Activated CD8-positive, alpha-beta memory T cell treated with anti-CD3 and anti-CD28 coated beads, Interleukin-2, amount 50 U/mL, for 48 hours (primary cell): ENCODE results near the gene TAAR8.
"Not testable (repeated sequence)": the region's sequence is repeated elsewhere in the genome, so short reads cannot be mapped to it uniquely, and the experiment has no call there.

Source experiments
- DNase-seq: peaks from one replicate; pipeline ENCODE4 v3.0.0-alpha.2; 2020

The TAAR8 gene, protein sequence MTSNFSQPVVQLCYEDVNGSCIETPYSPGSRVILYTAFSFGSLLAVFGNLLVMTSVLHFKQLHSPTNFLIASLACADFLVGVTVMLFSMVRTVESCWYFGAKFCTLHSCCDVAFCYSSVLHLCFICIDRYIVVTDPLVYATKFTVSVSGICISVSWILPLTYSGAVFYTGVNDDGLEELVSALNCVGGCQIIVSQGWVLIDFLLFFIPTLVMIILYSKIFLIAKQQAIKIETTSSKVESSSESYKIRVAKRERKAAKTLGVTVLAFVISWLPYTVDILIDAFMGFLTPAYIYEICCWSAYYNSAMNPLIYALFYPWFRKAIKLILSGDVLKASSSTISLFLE

DNA sequence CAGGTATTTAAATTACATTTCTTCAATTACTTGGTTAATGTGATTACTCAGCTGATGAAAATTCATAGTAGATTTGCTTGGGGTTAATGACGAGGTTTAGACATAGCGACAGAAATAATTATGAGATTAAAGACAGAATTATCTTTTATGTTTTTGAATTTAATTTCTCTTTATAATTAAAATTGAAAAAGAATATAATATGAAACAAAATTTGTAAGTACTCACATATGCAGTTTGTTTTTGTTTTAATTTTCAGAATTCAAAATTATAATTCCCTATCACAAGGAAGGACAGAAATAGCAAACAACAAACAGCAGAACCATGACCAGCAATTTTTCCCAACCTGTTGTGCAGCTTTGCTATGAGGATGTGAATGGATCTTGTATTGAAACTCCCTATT, at the start of gene TAAR8:
TSS of gene TAAR8 (plus strand) at position 301 of the 400 bp plus-strand sequence. CDS start at position 322, 21 bp downstream.
- DNase-seq, result no peak

DNA sequence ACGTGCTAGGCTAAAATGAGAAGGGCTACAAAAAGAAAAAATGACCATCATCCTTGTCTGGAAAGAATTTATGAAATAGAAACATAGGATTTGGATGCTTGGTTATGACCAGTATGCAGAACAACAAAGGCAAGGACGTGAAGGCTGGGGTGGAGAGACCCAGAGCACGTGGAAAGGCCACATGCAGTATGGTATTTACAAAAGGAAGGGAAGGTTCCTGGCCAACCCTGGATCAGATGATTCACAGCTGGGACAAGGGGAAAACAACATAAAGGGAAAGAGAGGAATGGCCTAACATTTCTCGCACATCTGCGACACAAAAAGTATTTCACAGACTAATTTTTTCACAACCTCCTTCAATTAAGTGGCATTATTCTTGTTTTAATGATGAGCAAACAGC, 47.7 kb upstream of the TAAR8 start:
- no peak for DNase-seq

DNA sequence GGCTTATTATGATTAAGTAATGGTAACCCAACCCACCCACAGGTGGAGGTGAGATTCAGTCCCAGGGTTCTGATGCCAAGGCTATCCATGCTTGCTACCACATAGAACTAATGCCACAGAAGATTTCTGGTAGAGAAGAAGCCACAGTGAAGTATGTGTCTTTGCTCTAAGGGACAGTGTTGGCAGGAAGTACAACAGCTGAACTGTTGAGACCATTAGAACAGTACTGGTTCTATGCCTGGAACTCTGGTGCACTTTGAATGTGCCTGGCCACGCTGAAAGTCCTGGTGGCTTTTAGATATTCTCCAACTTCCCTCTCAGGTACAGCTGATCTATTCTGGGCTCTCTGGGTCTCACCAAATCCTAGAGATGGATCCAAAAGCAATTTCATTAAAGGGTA, 47.3 kb upstream of the TAAR8 start:
- DNase-seq, result no peak

DNA sequence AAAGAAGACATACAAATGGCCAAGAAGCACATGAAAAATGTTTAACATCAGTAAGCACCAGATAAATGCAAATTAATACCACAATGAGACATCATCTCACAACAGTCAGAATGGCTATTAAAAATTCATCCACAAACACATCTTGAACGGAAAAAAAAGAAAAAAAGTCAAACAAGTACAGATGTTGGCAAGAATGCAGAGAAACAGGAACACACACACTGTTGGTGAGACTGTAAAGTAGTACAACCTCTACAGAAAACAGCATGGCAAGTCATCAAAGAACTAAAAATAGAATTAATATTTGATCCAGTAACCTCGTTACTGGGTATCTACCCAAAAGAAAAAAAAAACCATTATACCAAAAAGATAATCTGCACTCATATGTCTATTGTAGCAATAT, 46.0 kb upstream of the TAAR8 start:
- DNase-seq, result no peak

DNA sequence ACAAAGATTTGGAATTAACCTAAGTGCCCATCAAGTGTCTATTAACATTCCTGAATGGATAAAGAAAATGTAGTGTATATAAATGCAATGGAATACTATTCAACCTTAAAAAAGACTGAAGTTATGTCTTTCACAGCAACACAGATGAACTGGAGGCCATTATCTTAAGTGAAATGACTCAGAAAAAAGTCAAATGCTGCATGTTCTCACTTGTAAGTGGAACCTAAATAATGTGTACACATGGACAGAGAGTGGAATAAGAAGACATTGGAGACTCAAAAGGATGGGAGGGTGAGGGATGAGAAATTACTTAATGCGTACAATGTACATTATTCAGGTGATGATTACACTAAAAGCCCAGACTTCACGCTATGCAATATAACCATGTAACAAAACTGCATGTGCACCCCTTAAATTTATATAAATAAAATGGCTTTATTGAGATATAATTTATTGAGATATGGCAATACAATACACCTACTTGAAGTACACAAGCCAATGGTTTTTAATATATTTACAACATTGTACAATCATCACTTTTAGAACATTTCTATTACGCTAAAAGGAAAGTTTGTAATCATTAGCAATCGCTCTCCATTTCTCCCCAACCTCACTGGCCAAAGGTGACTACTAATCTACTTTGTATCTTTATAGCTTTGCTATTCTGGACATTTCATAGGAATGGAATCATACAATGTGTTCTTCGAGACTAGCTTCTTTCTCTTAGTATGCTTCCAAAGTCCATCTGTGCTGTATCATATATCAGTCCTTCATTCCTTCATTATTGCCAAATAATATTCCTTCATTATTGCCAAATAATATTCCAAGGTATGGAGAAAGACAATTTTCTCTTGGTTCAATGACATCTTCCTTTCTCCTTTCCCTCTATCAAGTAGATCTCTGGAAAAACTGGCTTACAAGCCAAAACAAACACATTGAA, 45.3 kb upstream of the TAAR8 start:
- no peak for DNase-seq

DNA sequence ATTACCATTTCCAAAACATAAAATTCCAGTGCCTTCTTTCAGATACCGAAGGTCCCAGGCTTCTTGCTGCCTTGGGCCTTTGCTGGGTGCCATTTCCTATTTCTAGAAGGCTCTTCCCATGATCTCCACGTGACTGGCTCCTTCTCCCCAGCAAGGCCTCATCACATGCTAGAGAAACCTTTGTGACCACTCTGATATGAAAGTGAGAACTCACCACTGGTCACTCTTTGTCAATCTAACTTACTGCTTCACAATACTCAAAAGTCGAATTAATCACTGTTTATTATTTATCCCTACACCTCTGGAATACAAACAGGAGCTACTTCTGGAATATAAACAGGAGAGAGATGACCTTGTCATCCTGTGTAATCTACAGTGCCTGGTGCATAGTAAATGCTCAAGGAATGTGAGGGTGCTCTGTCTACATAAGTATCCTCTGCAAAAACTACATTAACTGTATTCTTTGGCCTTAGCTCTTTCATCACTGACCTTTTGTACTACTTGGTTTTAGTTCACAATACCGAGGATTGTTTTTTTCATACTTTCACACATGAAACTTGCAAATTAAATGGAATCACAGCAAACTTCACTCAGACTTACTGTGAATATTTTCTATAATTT, 41.2 kb upstream of the TAAR8 start:
- no peak for DNase-seq

DNA sequence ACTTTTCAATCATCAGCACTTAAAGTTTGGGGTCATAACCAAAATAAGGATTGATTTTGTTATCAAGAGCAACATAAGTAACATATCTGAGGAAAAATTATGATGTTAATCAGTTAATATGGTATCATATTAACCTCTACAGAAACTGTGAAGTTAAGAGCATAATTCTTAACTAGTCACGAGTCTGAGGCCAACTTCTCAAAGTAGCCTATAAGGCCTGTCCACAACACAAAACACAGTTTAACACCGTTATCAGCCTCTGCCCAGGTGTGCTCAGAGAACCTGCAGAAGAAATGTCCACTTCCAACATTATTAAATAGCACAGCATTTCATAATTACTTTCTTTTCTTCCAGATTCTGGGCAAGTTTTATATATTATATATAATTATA, 40.6 kb upstream of the TAAR8 start:
- no peak for DNase-seq

DNA sequence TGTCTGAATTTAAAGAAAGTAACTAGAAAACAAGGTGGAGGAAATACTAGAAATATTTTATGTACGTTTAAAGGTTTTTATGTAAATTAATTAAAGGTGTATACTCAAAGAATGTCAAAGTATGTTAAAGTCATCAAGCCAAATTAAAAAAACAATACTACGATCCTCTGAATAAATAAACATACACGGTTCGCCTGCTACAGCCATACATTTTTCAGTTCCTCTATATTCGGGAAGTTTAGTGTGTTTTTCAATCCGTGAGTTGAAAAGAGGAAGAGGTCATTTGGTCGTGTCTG, 40.2 kb upstream of the TAAR8 start:
- no peak for DNase-seq

DNA sequence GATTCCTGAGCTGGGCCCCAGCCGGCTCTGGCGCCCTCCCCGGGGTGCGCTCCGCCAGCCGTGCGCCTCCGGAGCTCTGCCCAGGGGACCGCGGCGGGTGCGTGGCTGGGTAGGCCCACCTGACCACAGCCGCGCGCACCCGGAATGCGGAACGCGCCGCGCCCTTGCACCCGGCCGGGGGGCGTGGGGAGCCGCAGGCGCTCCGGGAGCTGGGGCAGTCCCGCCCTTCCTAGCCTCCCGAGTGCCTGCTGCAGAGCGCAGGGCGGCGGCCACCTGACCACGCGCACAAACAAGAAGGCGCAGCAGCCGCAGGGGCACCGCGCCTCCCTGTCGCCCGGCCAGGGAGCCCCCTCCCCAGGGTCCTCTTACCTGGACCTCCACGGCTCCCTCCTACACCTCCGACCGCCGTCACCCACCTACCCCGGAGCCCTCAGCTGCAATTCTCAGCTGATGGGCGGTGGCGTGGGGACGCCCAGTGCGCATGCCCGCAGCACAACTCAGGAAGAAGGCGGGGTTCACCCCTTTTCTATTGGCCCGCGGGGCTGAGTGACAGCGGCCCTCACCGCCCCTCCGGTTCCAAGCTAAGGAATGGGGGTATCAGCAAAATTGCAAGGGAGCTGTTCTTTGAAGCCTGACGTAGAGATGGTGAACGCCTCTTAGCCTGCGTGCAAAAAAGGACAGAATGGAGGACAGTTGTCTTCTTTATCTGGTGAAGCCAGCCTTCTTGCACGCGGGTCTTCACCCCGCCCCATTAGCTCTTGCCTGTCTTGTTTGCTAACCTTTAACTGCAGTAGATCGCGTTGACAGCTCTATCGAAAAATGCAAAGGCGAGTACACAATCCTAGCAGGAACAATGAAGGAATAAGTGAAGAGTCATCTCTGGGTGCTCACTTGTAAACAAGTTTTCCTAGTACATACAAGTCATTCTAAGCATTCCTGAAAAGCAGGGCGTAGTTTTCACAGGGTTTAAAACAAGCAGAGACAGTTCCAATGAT, 39.5 kb upstream of the TAAR8 start, which contains the start of gene STX7:
TSS of gene STX7 (minus strand) at position 479 of the 995 bp plus-strand sequence. CDS start 9,586 bp downstream, outside the sequence.
- peak; percentile 89 for DNase-seq

DNA sequence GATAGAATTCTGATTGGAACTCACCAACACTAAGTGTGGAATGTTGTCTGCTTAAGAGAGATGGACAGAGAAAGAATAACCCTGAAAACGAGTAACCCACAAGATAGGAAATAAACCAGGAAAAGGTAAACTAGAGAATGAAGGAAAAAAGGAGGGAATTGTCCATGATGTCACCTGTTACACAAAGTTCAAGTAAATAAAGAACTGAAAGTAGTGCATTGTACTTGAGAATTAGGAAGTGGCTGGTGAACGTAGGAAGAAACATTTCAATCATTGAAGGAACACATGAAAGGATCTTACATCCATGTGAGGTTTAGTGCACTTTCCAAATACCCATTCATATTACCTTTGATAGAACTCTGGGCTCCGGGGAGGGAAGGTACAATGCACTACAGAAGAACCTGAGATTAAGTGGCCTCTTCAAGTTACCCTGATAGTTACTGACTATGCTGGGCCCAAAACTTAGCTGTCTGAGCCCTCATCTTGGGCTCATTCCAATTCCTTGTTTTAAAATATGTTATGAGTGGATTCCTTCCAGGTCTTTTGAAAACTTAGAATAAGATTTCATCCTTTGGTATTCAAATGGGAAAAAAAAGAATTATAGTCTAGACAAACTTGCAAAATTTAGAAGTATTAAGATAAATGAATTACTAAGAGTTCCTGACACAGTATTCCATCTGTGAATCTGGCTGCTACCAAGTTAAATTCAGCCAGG, 38.5 kb upstream of the TAAR8 start:
- no peak for DNase-seq

DNA sequence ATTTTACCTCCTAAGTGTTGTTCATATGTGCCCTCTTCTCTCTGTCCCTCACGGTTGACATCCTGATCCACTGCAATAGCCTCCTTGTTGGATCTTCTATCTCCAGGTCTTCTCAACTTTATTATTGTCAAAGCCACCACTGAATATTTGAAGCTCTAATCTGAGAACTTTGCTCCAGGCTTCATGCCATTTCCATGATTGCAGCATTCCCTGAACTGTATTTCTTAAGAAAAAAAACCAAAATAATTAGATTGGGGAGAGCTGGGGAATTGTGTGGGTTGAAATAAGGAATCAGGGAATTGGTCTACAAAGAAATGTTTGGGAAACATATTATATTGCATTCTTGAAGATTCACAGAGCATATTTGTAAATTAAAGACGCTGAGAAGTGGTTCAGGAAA, 37.1 kb upstream of the TAAR8 start:
- DNase-seq, result no peak

DNA sequence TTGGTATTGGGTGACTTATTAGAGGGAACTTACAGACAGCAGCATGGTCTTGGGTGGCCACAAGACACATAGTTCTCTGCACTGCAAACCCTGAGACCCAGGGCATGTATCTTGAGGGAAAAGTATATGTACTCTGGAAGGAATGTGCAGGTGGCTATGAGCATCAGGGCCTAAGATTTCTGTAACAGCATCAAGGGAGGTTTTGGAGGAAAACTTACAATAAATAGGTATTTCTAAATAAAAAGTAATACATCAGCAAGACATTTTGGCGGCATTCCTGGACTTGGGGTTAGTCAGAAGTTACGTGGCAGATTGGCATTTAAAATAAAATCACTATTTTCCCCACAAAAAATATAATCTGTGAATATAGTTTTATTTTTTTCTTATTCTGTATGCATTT, 31.5 kb upstream of the TAAR8 start:
- DNase-seq, result no peak

DNA sequence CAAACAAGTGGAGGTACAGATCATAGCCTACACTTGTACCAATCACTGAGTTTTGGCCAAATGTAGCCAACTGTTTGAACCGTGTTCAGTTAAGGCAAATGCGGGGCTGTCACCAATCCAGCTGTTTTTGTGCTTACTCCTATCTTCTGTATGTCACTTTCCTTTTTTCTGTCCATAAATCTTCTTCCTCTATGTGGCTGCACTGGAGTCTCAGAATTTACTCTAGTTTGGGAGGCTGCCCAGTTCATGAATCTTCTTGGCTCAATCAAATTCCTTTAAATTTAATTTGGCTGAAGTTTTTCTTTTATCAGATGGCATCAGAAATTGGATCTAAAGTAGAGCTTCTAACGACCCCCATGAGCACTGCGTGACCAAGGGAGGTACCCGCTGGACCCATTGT, 27.8 kb upstream of the TAAR8 start:
- no peak for DNase-seq

DNA sequence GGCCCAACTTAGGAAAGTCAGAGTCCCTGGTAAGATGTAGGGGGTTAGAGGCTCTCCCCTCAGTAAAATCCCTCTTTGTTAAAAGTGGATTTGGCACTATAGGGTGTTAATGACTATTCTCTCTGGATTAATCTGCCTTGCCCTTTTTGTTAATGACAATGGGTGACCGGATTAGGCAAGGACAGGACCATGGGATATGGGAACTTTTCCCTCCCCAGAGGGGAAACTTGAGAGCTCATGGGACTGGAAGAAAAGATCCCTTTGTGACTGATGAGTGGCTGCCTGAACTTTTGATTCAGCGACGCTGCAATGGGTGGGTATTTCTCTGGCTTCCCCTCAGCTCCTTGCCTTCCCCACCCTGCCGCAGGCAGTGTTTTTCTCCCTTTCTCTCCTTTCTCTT, 26.6 kb upstream of the TAAR8 start:
- DNase-seq, result no peak

DNA sequence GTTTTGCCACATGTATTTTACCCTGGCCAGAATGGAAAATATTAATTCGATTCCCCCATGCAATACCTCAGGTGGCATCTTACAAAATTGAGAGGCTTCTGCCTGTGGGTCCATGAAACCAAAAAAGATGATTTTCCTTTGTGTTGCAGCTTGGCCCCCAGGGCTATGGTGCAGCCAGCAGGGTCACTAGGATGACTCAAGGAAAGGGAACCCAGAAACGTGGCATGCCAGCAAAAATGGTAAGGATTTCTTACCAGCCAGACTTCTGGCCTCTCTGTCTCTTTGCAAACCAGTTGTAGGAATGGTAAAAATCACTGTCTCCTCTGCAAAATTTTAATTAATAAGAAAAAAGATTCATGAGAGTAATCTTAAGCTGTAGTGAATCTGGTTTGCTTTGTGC, 26.0 kb upstream of the TAAR8 start:
- no peak for DNase-seq

DNA sequence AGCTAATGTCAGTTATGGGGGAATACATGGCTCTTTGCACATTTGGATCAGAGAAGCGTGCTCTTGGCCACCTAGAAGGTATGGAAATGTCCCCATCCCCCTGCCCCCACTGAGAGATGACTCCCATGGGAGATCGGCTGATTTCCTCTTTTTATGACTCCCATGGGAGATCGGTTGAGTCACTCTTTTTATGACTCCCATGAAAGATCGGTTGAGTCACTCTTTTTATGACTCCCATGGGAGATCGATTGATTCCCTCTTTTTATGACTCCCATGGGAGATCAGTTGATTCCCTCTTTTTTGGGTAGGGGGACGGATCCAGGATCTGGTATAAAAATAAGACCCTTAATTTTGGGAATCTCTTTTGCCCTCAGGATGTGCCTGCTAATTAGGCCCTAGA, 24.7 kb upstream of the TAAR8 start:
- DNase-seq, result no peak

DNA sequence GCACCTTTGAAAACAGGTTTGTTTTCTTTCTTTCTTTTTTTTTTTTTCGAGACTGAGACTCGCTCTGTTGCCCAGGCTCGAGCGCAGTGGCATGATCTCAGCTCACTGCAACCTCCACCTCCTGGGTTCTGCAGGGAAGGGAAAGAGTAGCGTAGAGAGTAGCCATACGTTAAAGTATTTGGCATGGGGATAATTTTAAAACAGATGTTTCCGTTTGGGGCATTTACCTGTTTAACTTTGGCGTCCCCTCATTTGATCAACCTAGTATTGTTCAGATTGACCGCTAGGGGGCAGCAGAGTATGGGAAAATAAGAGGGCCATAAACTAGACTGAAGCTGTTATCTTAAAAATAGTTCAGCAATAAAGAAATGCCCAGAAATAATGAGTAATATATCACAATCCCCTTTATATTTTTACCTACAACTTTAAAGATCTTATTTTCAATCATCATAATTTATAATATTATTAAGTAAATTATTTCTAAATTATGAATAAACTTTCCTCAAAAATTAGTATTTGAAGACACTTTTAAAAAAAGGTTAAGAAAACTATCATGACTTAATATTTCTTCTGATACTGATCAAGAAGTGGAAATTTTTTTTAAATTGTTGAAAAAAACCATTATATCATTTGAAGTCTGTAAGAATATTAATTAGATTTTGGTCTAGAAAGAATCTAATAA, 22.0 kb upstream of the TAAR8 start:
- peak; percentile 83 for DNase-seq

DNA sequence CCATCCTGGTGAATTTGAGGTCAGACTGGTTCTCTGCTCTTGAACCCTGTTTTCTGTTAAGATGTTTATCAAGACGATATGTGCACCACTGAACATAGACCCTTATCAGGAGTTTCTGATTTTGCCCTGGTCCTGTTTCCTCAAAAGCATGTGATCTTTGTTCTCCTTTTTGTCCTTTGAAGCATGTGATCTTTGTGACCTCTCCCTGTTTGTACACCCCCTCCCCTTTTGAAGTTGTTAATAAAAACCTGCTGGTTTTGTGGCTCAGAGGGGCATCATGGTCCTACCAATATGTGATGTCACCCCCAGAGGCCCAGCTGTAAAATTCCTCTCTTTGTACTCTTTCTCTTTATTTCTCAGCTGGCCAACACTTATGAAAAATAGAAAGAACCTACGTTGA, 17.9 kb upstream of the TAAR8 start:
- DNase-seq, result not testable (repeated sequence)

DNA sequence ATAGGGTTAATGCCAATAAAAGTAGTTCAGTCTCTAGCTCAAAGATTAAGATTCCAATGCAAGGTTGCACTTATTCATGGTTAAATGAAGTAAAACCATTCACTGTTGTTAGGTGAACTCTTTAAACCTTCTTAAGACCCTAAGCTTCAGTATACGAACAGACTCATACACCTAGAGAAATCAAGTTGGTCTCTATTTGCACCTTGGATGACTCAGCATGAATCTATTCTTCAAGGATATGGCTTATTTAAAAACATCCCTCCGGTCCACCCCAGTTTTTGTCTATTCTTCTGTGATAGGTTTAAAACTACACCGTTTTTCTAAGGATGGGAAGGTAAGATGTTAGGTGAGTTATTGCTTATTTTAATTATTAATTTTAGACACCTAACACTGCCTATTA, 15.3 kb upstream of the TAAR8 start:
- DNase-seq, result no peak

DNA sequence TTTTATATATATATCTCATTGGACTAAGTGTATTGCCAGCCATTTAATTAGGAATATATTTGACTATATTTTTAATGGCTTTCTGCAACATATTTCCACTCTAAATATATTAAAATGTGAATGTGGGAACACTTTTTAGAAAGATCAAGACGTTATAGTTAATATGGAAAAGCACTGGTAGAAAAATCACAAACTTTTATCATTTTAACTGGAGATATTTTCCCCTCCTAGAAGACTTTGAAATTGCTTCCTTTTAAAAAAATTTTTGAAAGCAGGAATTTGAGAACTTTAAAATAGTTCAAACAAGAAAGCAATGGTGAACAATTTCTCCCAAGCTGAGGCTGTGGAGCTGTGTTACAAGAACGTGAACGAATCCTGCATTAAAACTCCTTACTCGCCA, 14.5 kb upstream of the TAAR8 start, which contains the start of gene TAAR9:
TSS of gene TAAR9 (plus strand) at position 301 of the 400 bp plus-strand sequence. CDS start at position 314, 13 bp downstream.
- no peak for DNase-seq

DNA sequence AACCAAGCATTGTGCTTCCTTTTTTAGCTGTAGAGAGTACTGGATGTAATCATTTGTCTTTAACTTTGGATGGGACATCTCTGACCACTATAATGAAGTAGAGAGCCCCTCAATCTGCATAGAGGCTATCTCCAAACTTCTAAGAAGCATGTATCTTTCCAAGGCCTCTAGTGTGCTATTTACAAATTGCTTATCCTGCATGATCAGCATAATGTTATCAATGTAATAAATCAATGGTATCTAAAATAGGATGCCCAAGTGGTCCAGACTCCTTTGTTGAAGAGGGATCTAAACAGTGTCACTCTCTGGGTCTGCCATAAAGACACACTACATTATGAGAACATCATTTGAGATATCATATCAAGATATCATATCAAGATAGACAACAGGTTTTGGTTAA, 7.6 kb upstream of the TAAR8 start:
- DNase-seq, result no peak
